Amniotic epithelial cell (primary cell): Measurements from ENCODE around the gene MCU.
"Not testable (repeated sequence)": the region's sequence is repeated elsewhere in the genome, so short reads cannot be mapped to it uniquely, and the experiment has no call there.

Experiments used
- DNase-seq: peaks from one replicate; pipeline ENCODE4 v3.0.0-alpha.2; 2010; ENCODE audit warnings: low read depth

MCU gene

DNA sequence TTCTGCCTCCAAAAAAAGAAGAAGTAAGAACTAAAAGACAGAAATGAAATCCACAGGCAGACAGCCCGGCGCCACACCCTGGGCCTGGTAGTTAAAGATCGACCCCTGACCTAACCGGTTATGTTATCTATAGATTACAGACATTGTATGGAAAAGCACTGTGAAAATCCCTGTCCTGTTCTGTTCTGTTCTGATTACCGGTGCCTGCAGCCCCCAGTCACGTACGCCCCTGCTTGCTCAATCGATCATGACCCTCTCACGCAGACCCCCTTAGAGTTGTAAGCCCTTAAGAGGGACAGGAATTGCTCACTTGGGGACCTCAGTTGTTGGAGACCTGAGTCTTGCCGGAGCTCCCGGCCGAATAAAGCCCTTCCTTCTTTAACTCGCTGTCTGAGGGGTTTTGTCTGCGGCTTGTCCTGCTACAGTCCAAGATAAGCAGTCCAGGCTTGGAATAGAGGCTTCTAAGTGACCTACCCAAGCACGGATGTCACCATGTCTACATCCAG, 212.1 kb downstream of the MCU start:
- DNase-seq = not testable (repeated sequence)

DNA sequence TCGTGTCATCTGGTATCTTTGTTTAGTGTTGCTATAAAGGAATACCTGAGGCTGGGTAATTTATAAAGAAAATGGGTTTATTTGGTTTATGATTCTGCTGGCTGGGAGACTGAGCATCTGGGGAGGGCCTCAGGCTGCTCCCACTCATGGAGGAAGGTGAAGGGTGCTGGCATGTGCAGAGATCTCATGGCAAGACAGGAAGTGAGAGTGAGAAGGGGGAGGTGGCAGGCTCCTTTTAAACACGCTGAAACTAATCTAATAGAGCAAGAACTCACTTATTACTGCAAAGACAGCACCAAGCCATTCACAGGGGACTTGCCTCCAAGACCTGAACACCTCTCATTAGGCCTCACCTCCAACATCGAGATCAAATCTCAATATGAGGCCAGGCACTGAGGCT, 212.9 kb downstream of the MCU start:
- DNase-seq = no peak

DNA sequence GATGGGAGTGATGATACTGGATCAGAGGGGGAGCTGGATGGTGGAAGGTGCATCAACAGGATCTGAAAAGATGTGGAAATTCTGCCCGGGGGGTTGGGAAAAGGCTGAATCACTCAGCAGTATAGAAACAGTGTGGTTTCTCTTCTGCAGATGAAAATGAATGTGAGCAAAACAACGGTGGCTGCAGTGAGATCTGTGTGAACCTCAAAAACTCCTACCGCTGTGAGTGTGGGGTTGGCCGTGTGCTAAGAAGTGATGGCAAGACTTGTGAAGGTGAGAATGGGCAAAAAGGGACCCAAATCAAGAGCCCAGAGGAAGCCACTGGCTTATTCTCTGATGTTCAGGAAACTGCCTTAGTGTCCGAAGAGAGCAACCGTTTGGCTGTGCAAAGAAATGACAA, 214.5 kb downstream of the MCU start:
- DNase-seq = peak; percentile 25

DNA sequence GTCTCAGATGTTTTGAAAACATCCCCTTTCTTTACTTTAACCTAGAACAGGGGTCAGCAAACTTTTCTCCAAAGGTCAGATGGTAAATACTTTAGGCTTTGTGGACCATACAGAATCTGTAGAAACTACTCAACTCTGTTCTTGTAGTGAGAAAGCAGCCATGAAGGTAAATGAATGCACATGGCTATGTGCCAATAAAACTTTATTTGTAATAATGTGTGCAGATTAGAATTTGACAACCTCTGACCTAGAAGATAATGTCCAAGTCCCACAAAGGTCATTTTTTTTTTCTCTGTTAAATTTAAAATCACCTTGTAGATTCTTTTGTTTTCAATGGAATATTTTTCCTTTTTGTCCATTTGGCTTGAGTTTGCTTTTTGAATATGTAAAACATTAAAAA, 218.8 kb downstream of the MCU start:
- no peak for DNase-seq

DNA sequence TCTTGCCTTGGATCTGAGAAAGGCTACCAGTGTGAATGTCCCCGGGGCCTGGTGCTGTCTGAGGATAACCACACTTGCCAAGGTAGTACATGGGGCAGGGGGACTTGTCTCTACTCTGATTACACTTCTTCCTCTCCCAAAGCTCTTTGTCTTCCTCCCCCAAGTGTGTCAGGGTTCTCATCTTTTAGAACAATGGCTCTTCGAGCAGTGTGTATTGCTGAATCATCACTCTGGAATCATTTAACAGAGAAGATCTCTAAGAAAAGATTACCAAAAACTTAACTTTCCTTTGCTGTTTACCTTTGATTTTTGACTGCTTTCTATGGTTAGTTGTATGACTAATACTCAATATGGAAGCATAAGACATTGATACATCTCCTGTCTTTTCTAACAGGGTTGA, 219.8 kb downstream of the MCU start:
- no peak for DNase-seq

DNA sequence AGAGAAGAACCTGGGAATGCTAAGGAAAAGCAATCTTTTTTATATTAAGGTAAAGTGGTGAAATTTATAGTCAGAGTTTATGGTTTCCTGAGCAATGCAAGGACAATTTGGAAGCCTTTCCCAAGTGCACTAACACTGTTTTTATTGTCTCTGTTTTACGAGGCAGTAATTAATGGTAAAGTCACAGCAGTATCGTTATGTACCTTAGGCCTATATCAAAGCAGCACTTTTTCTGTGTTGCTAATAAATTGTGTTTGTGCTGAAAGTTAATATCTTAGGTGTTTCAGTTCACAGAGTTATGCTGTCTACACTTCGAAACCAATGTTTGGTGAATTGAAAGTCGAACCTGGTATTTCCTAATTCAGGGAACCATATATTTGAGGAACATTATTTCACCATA, 220.8 kb downstream of the MCU start:
- DNase-seq = no peak

DNA sequence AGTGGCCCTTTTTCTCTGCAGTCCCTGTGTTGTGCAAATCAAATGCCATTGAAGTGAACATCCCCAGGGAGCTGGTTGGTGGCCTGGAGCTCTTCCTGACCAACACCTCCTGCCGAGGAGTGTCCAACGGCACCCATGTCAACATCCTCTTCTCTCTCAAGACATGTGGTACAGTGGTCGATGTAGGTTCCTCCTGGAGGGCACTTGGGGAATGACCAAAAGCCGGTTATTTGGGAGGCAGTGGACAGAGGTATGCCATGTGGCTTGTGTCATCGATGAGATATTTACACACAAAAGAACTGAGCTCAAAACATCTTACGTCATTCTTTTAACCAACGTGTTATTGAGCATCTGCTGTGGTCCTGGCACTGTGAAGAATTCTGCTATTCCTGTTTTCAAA, 221.3 kb downstream of the MCU start:
- no peak for DNase-seq

DNA sequence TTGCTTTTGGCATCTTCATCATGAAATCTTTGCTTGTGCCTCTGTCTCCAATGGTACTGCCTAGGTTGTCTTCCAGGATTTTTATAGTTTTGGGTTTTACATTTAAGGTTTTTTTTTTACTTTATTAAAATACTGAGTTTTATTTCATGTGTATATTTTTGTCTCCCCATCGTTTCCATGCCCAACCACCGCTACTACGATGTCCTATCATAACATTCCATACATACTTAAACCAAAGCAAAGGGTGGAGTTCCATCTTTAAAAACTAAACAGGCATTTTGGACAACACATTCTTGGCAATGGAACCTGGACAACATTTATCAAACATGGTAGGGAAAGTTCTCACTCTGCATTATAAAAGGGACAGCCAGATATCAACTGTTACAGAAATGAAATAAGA, 225.3 kb downstream of the MCU start:
- not testable (repeated sequence) for DNase-seq

DNA sequence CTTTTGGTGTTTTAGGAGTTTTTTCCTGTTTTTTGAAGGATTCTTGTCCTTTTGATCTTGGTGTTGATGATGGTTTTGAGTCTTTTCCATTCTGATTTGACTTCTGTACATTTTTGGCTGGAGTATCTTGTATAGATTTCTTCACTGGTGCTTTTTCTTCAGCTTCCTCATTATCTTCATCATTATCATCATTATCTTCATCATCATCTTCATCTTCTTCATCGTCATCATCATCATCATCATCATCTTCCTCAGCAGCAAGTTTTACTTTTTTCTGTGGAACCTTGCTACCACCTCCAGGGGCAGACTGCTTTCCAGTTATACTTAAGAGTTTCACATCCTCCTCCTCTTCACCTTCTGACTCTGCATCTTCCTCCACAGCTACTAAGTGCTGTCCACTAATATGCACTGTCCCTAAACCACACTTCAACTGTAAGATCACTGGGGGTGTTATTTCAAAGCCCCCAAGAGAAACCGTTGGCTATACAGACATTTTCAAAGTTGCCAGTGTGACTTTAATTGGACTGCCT, 225.9 kb downstream of the MCU start:
- not testable (repeated sequence) for DNase-seq

DNA sequence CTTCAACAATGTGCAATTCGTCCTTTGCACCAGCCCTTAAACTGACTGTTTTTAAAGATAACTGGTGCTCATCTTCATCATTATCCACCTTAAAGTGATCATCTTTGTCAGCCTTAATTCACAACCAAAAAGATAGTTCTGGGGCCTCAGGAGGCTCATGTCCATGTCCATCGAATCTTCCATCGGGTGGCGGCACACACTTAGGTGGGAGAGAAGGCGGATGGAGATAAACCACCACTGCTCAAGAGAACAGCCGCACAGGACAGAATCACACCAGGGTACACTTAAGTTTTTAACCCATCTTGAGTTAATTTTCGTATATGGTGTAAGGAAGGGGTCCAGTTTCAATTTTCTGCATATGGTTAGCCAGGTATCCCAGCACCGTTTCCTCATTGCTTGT, 226.4 kb downstream of the MCU start:
- DNase-seq = no peak

DNA sequence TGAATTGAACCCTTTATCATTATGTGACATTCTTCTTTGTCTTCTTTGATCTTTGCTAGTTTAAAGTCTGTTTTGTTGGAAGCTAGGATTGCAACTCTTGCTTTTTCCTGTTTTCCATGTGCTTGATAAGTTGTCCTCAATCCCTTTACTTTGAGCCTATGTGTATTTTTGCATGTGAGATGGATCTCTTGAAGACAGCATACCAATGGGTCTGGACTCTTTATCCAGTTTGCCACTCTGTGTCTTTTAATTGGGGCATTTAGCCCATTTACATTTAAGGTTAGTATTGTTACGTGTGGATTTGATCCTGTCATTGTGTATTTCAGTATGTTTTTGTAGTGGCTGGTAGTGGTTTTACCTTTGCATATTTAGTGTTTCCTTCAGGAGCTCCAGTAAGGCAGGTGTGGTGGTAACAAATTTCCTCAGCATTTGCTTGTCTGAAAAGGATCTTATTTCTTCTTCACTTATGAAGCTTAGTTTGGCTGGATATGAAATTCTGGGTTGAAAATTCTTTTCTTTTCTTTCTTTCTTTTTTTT, 229.3 kb downstream of the MCU start:
- peak; percentile 21 for DNase-seq

DNA sequence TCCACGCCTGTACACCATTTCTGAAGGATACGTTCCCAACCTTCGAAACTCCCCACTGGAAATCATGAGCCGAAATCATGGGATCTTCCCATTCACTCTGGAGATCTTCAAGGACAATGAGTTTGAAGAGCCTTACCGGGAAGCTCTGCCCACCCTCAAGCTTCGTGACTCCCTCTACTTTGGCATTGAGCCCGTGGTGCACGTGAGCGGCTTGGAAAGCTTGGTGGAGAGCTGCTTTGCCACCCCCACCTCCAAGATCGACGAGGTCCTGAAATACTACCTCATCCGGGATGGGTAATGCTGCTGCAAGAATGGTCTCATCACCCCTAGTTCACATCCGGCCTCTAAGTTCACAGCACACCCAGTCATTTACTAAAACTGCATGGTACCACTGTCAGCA, 232.4 kb downstream of the MCU start:
- no peak for DNase-seq

DNA sequence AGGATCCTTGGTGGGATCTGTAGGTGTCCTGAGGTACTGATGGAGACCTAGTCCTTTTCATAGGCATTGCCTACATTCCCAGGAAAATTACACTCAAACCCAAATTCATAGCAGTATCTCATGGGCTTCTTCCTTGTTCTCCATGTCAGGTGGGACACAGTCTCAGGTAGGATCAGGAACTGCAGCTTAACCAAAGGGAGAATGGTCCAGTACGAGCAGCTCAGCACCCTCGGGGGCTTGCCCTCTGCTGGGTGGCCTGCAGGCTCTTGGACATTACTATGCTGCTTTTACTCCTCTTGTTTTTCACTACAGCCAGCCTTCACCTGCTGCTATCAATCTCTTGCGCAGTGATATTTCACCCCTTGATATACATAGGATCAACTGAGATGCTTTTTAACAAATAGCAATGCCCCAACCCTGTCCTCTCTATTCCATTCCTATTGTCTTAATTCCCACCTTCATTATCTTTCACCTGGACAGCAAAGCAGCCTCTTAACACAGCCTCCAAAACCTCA, 234.1 kb downstream of the MCU start:
- DNase-seq = no peak

DNA sequence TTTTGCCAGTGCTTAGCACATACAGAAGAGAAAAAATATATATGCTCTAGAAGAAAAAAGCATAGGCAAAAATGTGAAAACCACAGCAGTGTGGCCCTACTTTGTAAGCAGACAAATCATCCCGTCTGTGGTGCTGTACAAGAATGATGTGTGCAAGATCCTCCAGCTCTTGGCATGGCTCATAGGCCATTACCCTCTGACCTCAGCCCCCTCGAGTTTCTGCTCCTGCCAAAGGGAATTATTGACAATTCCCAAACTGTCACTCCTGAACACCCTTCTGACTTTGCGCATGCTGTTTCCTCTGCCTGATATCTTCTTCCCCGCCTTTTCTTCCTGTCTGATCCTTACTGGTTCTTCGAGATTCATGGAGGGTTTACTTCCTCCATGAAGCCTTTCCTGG, 235.5 kb downstream of the MCU start:
- no peak for DNase-seq

DNA sequence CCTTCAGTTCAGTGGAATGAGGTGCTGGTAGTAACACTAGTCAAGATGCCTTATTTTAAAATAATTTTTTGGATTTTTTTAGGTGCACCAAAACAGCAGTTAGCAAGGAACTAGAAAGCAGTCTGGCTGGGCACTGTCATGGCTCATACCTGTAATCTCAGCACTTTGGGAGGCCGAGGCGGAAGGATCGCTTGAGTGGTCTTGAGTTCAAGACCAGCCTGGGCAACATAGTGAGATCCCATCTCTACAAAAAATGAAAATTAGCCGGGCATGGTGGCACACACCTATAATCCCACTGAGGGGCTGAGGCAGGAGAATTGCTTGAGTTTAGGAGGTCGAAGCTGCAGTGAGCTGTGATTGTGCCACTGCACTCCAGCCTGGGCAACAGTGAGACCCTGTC, 236.9 kb downstream of the MCU start:
- no peak for DNase-seq

DNA sequence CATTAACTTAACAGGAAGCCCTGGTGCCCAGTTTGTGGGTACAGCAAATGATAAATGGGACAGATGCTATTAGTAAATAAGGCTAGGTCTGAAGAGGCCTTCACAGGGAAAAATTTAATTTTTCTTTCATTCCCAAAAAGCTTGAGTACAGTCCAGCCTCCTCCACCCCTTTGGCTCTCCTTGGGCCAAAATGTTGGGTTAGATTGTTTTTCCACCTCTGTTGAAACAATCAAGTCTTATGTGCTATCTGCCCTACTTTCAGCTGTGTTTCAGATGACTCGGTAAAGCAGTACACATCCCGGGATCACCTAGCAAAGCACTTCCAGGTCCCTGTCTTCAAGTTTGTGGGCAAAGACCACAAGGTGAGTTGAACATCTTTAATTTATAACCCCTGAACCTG, 238.3 kb downstream of the MCU start:
- no peak for DNase-seq

DNA sequence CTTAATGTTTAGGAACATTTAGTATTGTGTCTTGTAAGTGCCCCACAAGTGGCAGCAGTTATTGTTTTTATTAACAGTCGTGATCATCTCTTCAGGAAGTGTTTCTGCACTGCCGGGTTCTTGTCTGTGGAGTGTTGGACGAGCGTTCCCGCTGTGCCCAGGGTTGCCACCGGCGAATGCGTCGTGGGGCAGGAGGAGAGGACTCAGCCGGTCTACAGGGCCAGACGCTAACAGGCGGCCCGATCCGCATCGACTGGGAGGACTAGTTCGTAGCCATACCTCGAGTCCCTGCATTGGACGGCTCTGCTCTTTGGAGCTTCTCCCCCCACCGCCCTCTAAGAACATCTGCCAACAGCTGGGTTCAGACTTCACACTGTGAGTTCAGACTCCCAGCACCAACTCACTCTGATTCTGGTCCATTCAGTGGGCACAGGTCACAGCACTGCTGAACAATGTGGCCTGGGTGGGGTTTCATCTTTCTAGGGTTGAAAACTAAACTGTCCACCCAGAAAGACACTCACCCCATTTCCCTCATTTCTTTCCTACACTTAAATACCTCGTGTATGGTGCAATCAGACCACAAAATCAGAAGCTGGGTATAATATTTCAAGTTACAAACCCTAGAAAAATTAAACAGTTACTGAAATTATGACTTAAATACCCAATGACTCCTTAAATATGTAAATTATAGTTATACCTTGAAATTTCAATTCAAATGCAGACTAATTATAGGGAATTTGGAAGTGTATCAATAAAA, 240.5 kb downstream of the MCU start:
- peak; percentile 12 for DNase-seq

DNA sequence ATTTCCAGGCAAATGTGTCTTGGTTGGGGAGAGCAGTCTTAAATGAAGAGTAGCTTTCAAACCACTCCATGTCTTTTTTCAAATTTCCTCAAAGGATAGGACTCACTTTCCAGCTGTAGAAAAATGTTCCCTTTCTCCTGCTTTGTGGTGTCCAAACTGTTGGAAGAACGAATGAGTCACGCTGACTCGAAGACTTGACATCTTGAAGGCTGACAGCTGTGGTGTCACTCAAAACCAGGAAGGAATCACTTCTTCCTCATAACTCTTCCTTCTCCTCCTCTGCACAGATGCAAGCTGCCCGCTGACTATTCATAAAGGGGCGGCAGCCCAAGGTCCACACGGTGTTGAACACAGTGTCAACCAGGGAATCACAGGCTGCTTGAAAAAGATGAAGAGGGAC, 243.4 kb downstream of the MCU start:
- DNase-seq = peak; percentile 10
